GM10847 (cell line): ENCODE results near the gene CYBA.

ENCODE experiments used
- POLR2A ChIP-seq: IDR thresholded peaks from 2 replicates; pipeline ENCODE4 v1.6.1; 2011; ENCODE audit not compliant: insufficient read length; ENCODE audit errors: extremely low read depth

Gene CYBA

GRCh38 chr16:88618182-88618955, 32.5 kb downstream of the CYBA start:
- TF ChIP-seq POLR2A = no peak

GRCh38 chr16:88617268-88618031, 33.4 kb downstream of the CYBA start:
- no peak for TF ChIP-seq POLR2A

- no peak for TF ChIP-seq POLR2A
Observed at GRCh38 chr16:88616736-88617135, 34.1 kb downstream of the CYBA start.

GRCh38 chr16:88616320-88616719, 34.5 kb downstream of the CYBA start:
- TF ChIP-seq POLR2A = no peak

- TF ChIP-seq POLR2A = no peak
Observed at GRCh38 chr16:88614818-88615580, 35.9 kb downstream of the CYBA start.

- no peak for TF ChIP-seq POLR2A
Observed at GRCh38 chr16:88613911-88614817, 36.7 kb downstream of the CYBA start.

- TF ChIP-seq POLR2A = no peak
Observed at GRCh38 chr16:88613293-88613692, 37.6 kb downstream of the CYBA start.

- TF ChIP-seq POLR2A = no peak
Observed at GRCh38 chr16:88610909-88611812, 39.7 kb downstream of the CYBA start.

- TF ChIP-seq POLR2A = no peak
Observed at GRCh38 chr16:88610080-88610479, 40.8 kb downstream of the CYBA start.

- no peak for TF ChIP-seq POLR2A
Observed at GRCh38 chr16:88608076-88608475, 42.8 kb downstream of the CYBA start.

- TF ChIP-seq POLR2A = no peak
Observed at GRCh38 chr16:88606148-88606757, 44.6 kb downstream of the CYBA start.

GRCh38 chr16:88605186-88606147, 45.4 kb downstream of the CYBA start:
- no peak for TF ChIP-seq POLR2A
